Activated CD8-positive, alpha-beta T cell treated with anti-CD3 and anti-CD28 coated beads for 36 hours (primary cell): ENCODE measurements around the gene ARSK. TPM values are rescaled to one million over a fixed set of nuclear protein-coding genes. Genes with fewer than 3 reads are reported as not detected.

Source experiments
- ATAC-seq: fragments of 200-7000 bp; cut with Tn5 transposase; one replicate; pipeline ENCODE4 v1.10.0; 2021; ENCODE audit warnings: mild to moderate bottlenecking, moderate library complexity
- CTCF ChIA-PET: fragments of 350-600 bp; sonication (Branson Sonifier 250); formaldehyde crosslinking; loops from one replicate; lab custom pipeline; 2021; ENCODE audit warnings: antibody characterized with exemption; lab: Charles Lee
- POLR2A ChIA-PET: fragments of 350-600 bp; sonication (Branson Sonifier 250); formaldehyde crosslinking; loops from one replicate; lab custom pipeline; 2021; ENCODE audit warnings: antibody characterized with exemption; lab: Charles Lee
- DNase-seq: peaks from one replicate; pipeline ENCODE4 v3.0.0-alpha.2; 2020
- H3K27ac Mint-ChIP-seq: one replicate; pipeline ENCODE4 v1.8.0; 2021; ENCODE audit warnings: mild to moderate bottlenecking, mixed read lengths
- H3K27me3 Mint-ChIP-seq: one replicate; pipeline ENCODE4 v1.8.0; 2021; ENCODE audit warnings: mixed read lengths
- H3K36me3 Mint-ChIP-seq: one replicate; pipeline ENCODE4 v1.8.0; 2021; ENCODE audit warnings: low read depth, mixed read lengths
- H3K4me1 Mint-ChIP-seq: one replicate; pipeline ENCODE4 v1.8.0; 2021; ENCODE audit warnings: low read depth, mixed read lengths
- H3K4me3 Mint-ChIP-seq: one replicate; pipeline ENCODE4 v1.8.0; 2021; ENCODE audit warnings: mild to moderate bottlenecking, moderate library complexity, mixed read lengths
- H3K9me3 Mint-ChIP-seq: one replicate; pipeline ENCODE4 v1.8.0; 2021; ENCODE audit warnings: mixed read lengths
- CTCF ChIP-seq: fragments of 200-600 bp; IDR thresholded peaks from one replicate; pipeline ENCODE4 v1.8.0; 2022; ENCODE audit warnings: antibody characterized with exemption, mild to moderate bottlenecking
- intact Hi-C: fragments of 100-400 bp; cut with micrococcal nuclease; formaldehyde crosslinking; loops from one replicate; pipeline ENCODE4 v1.10.0; 2022
- total RNA-seq, 2 experiments: library from RNA; stranded (reverse); gene quantifications; one replicate each; pipeline ENCODE4 v1.2.3, GENCODE V29; 2021

Gene ARSK
- total RNA-seq, 2 experiments from 2014 or later: 4.9 to 5.0 TPM

- intact Hi-C loops: loop anchor here (5.0 kb wide), 1 partner anchor 64 kb away; the partner anchor contains the start of gene ARSK
- Mint-ChIP-seq H3K36me3 (no peaks in the 10 kb centered on the region), H3K27ac (peak overlapping the region; percentile 76), H3K4me1 (peaks cover 36% of the 10 kb centered on the region), H3K9me3 (no peaks in the 10 kb centered on the region), H3K4me3 (peak overlapping the region; percentile 67), H3K27me3 (peaks cover 1% of the 10 kb centered on the region)
- POLR2A ChIA-PET: interaction anchor here (1.6 to 4.3 kb wide), 2 partner anchors 10 to 26 kb away, joined by 6 to 23 read pairs; partner anchors contain the start of gene RFESD
- no peak for TF ChIP-seq CTCF
- peak; percentile 50 for DNase-seq
- CTCF ChIA-PET: interaction anchor here (1.3 kb wide), 1 partner anchor 16 kb away, joined by 3 read pairs; no protein-coding TSS in a partner anchor
- peak; percentile 66 for ATAC-seq
Measured at GRCh38 chr5:95620870-95621838, 66.3 kb downstream of the ARSK start.

- CTCF ChIA-PET: interaction anchor here (0.7 to 2.3 kb wide), 7 partner anchors 9 to 1329 kb away, joined by 3 to 8 read pairs (median 3); partner anchors contain the start of gene RFESD
- H3K27ac Mint-ChIP-seq: peak overlapping the region; percentile 76
- peaks cover 35% of the 10 kb centered on the region for H3K4me1 Mint-ChIP-seq
- H3K4me3 Mint-ChIP-seq: peak overlapping the region; percentile 67
- intact Hi-C loops: loop anchor here (5.0 kb wide), 1 partner anchor 65 kb away; the partner anchor contains the start of gene ARSK
- peaks cover 1% of the 10 kb centered on the region for H3K27me3 Mint-ChIP-seq
- ATAC-seq (no peak), DNase-seq (peak; percentile 13)
- H3K9me3 Mint-ChIP-seq: no peaks in the 10 kb centered on the region
- H3K36me3 Mint-ChIP-seq: no peaks in the 10 kb centered on the region
- POLR2A ChIA-PET: interaction anchor here (1.1 to 4.3 kb wide), 3 partner anchors 9 to 18 kb away, joined by 4 to 23 read pairs (median 4); no protein-coding TSS in a partner anchor
- TF ChIP-seq CTCF: no peak
Measured at GRCh38 chr5:95621839-95622629, 67.1 kb downstream of the ARSK start.

- H3K27me3 Mint-ChIP-seq: peaks cover 1% of the 10 kb centered on the region
- H3K9me3 Mint-ChIP-seq: no peaks in the 10 kb centered on the region
- no peak overlapping the region for H3K4me3 Mint-ChIP-seq
- no peaks in the 10 kb centered on the region for H3K36me3 Mint-ChIP-seq
- intact Hi-C loops: loop anchor here (5.0 kb wide), 1 partner anchor 66 kb away; the partner anchor contains the start of gene ARSK
- no peak for TF ChIP-seq CTCF
- ATAC-seq (no peak), DNase-seq (no peak)
- H3K27ac Mint-ChIP-seq: no peak overlapping the region
- ChIA-PET POLR2A (interaction anchor here (4.3 kb wide), 1 partner anchor 8 kb away, joined by 23 read pairs; no protein-coding TSS in a partner anchor), CTCF (interaction anchor here (0.9 to 2.3 kb wide), 5 partner anchors 8 to 158 kb away, joined by 3 to 7 read pairs (median 5); partner anchors contain the start of gene RFESD)
- peaks cover 28% of the 10 kb centered on the region for H3K4me1 Mint-ChIP-seq
Measured at GRCh38 chr5:95623706-95624105, 68.8 kb downstream of the ARSK start.

- H3K27ac Mint-ChIP-seq: no peak overlapping the region
- no peak for ATAC-seq
- intact Hi-C loops: loop anchor here (5.0 kb wide), 1 partner anchor 67 kb away; the partner anchor contains the start of gene ARSK
- no peak for DNase-seq
- H3K4me3 Mint-ChIP-seq: no peak overlapping the region
- no peak for TF ChIP-seq CTCF
- peaks cover 1% of the 10 kb centered on the region for H3K27me3 Mint-ChIP-seq
- CTCF ChIA-PET: no interaction called here
- H3K36me3 Mint-ChIP-seq: no peaks in the 10 kb centered on the region
- H3K4me1 Mint-ChIP-seq: peaks cover 21% of the 10 kb centered on the region
- POLR2A ChIA-PET: interaction anchor here (4.3 kb wide), 1 partner anchor 7 kb away, joined by 23 read pairs; no protein-coding TSS in a partner anchor
- no peaks in the 10 kb centered on the region for H3K9me3 Mint-ChIP-seq
Measured at GRCh38 chr5:95624368-95624767, 69.5 kb downstream of the ARSK start.
